K562 (cell line): Measurements from ENCODE around the gene NECAP2. TPM values are rescaled to one million over a fixed set of nuclear protein-coding genes. Genes with fewer than 3 reads are reported as not detected.

Source experiments
- ATAC-seq: fragments of 200-7000 bp; cut with Tn5 transposase; 3 replicates; pipeline ENCODE4 v1.9.1; 2020; ENCODE audit warnings: moderate library complexity
- BruUV-seq: library from RNA; stranded (reverse); fragments of 400-500 nt; replicated peaks from 2 replicates; lab custom pipeline; 2021; lab: Mats Ljungman, UMichigan
- CTCF ChIA-PET: fragments of 300-600 bp; formaldehyde crosslinking; extraction: SDS; loops from one replicate; lab custom pipeline; 2021; ENCODE audit warnings: low intra/inter-chr PET ratio; lab: Yijun Ruan, JAX
- POLR2A ChIA-PET: fragments of 300-600, 350-650 bp; sonication (Branson Sonifier 250); formaldehyde crosslinking; extraction: SDS; loops from one replicate; lab custom pipeline; 2021; ENCODE audit warnings: antibody characterized with exemption, inconsistent platforms; lab: Yijun Ruan, JAX
- DNase-seq, 4 experiments: peaks; one replicate each; pipeline versions ENCODE4 v3.0.0 to v3.0.0-alpha.2; 2011 to 2018; ENCODE audit warnings: low spot score in 3 of 4, mixed read lengths in 3 of 4; ENCODE audit errors: extremely low read depth in 1 of 4
- FAIRE-seq: peaks from 2 replicates; lab custom pipeline; 2011; peaks lifted over from hg19 to GRCh38; lab: Jason Lieb, UNC
- H2AFZ ChIP-seq: 2 replicates; pipeline ENCODE4 v1.6.0; 2011; ENCODE audit warnings: low read depth, low read length, control low read depth, inconsistent platforms
- H3K27ac ChIP-seq: fragments of 200-600 bp; 3 replicates; pipeline ENCODE4 v1.8.0; 2011; ENCODE audit warnings: low read depth, mild to moderate bottlenecking, control low read depth, inconsistent platforms, low read length, moderate library complexity, mixed read lengths; ENCODE audit errors: extremely low read depth
- H3K27me3 ChIP-seq, 2 experiments: fragments of 300-600 bp in 1 of 2; 2 replicates in 1 of 2; 3 replicates in 1 of 2; pipeline versions ENCODE4 v1.6.0 to v1.8.0; 2011; ENCODE audit warnings: inconsistent platforms in 2 of 2, low read length in 2 of 2, mild to moderate bottlenecking in 1 of 2, mixed read lengths in 1 of 2, moderate library complexity in 1 of 2; ENCODE audit not compliant: control insufficient read depth in 2 of 2, insufficient read depth in 2 of 2
- H3K36me3 ChIP-seq: fragments of 300-600 bp; 3 replicates; pipeline ENCODE4 v1.8.0; 2011; ENCODE audit warnings: mild to moderate bottlenecking, low read length, inconsistent platforms; ENCODE audit not compliant: control insufficient read depth, insufficient read depth
- H3K4me1 ChIP-seq, 2 experiments: fragments of 200-600 bp in 1 of 2; replicated peaks in 1 of 2; 2 replicates in 1 of 2; 3 replicates in 1 of 2; pipeline versions ENCODE4 v1.5.1 to v1.8.0; 2011; ENCODE audit warnings: inconsistent platforms in 2 of 2, low read length in 2 of 2, mild to moderate bottlenecking in 1 of 2, mixed read lengths in 1 of 2, moderate library complexity in 1 of 2; ENCODE audit not compliant: control insufficient read depth in 2 of 2, insufficient read depth in 2 of 2
- H3K4me2 ChIP-seq: 2 replicates; pipeline ENCODE4 v1.6.1; 2011; ENCODE audit warnings: low read length, control low read depth, inconsistent platforms, mixed read lengths; ENCODE audit not compliant: insufficient read depth
- H3K4me3 ChIP-seq: fragments of 200-600 bp; sonication (generic), shearing (Covaris generic); 2 replicates; pipeline ENCODE4 v1.5.1; 2016; ENCODE audit warnings: control low read depth, inconsistent platforms
- H3K79me2 ChIP-seq: fragments of 200-600 bp; 3 replicates; pipeline ENCODE4 v1.8.0; 2011; ENCODE audit warnings: low read length, inconsistent platforms; ENCODE audit not compliant: control insufficient read depth, insufficient read depth
- H3K9ac ChIP-seq, 2 experiments: 2 replicates each; pipeline versions ENCODE4 v1.6.0 to v1.6.1; 2011; ENCODE audit warnings: low read depth in 2 of 2, low read length in 2 of 2, control low read depth in 1 of 2, inconsistent platforms in 1 of 2, mild to moderate bottlenecking in 1 of 2, mixed read lengths in 1 of 2; ENCODE audit not compliant: insufficient read depth in 1 of 2
- H3K9me1 ChIP-seq: one replicate; pipeline ENCODE4 v1.6.0; 2011; ENCODE audit warnings: inconsistent platforms, mild to moderate bottlenecking, low read length, moderate library complexity; ENCODE audit not compliant: control insufficient read depth, insufficient read depth
- H3K9me3 ChIP-seq: replicated peaks from 2 replicates; pipeline ENCODE4 v1.5.1; 2011; ENCODE audit warnings: low read depth, low read length, inconsistent platforms; ENCODE audit not compliant: control insufficient read depth, insufficient read depth
- H4K20me1 ChIP-seq: replicated peaks from 2 replicates; pipeline ENCODE4 v1.6.1; 2011; ENCODE audit warnings: low read length, inconsistent platforms, mixed read lengths; ENCODE audit not compliant: control insufficient read depth, insufficient read depth
- MEIS2 ChIP-seq: fragments of 450-650 bp; IDR thresholded peaks from 2 replicates; pipeline ENCODE4 v1.6.1; 2014; ENCODE audit warnings: mild to moderate bottlenecking; ENCODE audit not compliant: partially characterized antibody
- RBM22 ChIP-seq: fragments of 200-400 bp; formaldehyde crosslinking; IDR thresholded peaks from 2 replicates; pipeline ENCODE4 v1.6.1; 2018; ENCODE audit warnings: low read length, low read depth; ENCODE audit not compliant: poor library complexity, severe bottlenecking
- WGBS: fragments of 100-300 bp; shearing (Covaris generic); methylation state at CpG from one replicate; pipeline ENCODE4 v1.1.6; 2016; ENCODE audit warnings: low coverage, mixed read lengths; ENCODE audit not compliant: insufficient coverage; ENCODE audit errors: missing lambda C conversion rate; 5-methylcytosine and 5-hydroxymethylcytosine counted together
- in situ Hi-C: fragments of 300-500 bp; cut with MboI; formaldehyde crosslinking; loops from 4 replicates; pipeline ENCODE4 v1.15.0; 2018; ENCODE audit warnings: inconsistent platforms, mixed read lengths
- intact Hi-C: fragments of 100-400 bp; cut with micrococcal nuclease; formaldehyde crosslinking; loops from 2 replicates; pipeline ENCODE4 v1.14.2; 2022
- polyA plus RNA-seq, 8 experiments: library from polyadenylated mRNA; depleted of rRNA in 4 of 8; stranded (reverse) in 5 of 8; unstranded in 3 of 8; fragments of >200 nt; fragmentation: Nextera tagmentation in 2 of 8; fragmentation: Illumina TruSeq in 1 of 8; extraction: Ambion mirVana in 2 of 8; extraction: Trizol in 1 of 8; gene quantifications; 2 replicates each; pipeline versions ENCODE4 v1.2.1 to v1.2.3, GENCODE V29; 2011 to 2014; ENCODE audit warnings: inconsistent platforms in 1 of 8, missing spikeins in 1 of 8
- total RNA-seq, 7 experiments: library from RNA; depleted of rRNA in 6 of 7; stranded (reverse); fragments of >200 nt in 6 of 7; fragmentation: Illumina TruSeq in 2 of 7; extraction: Trizol in 2 of 7; gene quantifications; 2 replicates each; pipeline versions ENCODE4 v1.2.1 to v1.2.3, GENCODE V29; 2011 to 2021; ENCODE audit warnings: low replicate concordance in 1 of 7

Gene NECAP2
- total and polyA plus RNA-seq, 9 of the 15 experiments (the other 6 are each of a cell fraction or from before 2014, with no cell fraction given), result 22.7 to 107 (median 79.2) TPM

- Histone ChIP-seq H3K27ac (no peak overlapping the region), H3K9me1 (peaks cover 7% of the 10 kb centered on the region), H3K9me3 (no peaks in the 10 kb centered on the region), H3K79me2 (peaks cover 53% of the 10 kb centered on the region), H3K36me3 (peaks cover 59% of the 10 kb centered on the region), H3K9ac (peak overlapping the region in 1 of 2 experiments; percentile 69; a peak in 2 of 4 replicates), H3K4me2 (no peak overlapping the region), H3K27me3 (no peaks in the 10 kb centered on the region), H4K20me1 (peaks cover 27% of the 10 kb centered on the region; the same call in 1 of the 2 replicates), H3K4me3 (no peak overlapping the region), H2AFZ (no peak overlapping the region), H3K4me1 (peaks cover 10 to 18% of the 10 kb centered on the region in 2 experiments; a peak in 4 of 5 replicates)
- ChIA-PET POLR2A (interaction anchor here (1.0 to 3.5 kb wide), 4 partner anchors 8 to 19 kb away, joined by 3 to 15 read pairs (median 8); no protein-coding TSS in a partner anchor), CTCF (no interaction called here)
- WGBS, result 95% methylated on average over 17 of the region's 21 CpGs
- no TSS peak for BruUV-seq
- DNase-seq (no peak), FAIRE-seq (no peak), ATAC-seq (no peak)
- intact Hi-C loops (no loop called here), in situ Hi-C loops (no loop called here)
- TF ChIP-seq MEIS2, result no peak
- peak; percentile 47 for TF ChIP-seq RBM22
Observed at GRCh38 chr1:16392740-16393569, 47.6 kb upstream of the NECAP2 start.
